A549 (cell line): Measurements from ENCODE around the gene HLA-A. TPM values are rescaled to one million over a fixed set of nuclear protein-coding genes. Genes with fewer than 3 reads are reported as not detected.
A peak's percentile ranks its signal among the peaks of the same experiment; 100 is the strongest.

Experiments used
- ATAC-seq, 2 experiments: fragments of 200-7000 bp in 1 of 2; fragments of >200 bp in 1 of 2; cut with Nextera tagmentation in 1 of 2; cut with Tn5 transposase in 1 of 2; 3 replicates each; pipeline versions ENCODE4 v1.8.0 to v1.9.1; 2018 to 2020; ENCODE audit warnings: mild to moderate bottlenecking in 1 of 2, moderate library complexity in 1 of 2
- CTCF ChIA-PET: fragments of 300-600 bp; sonication (Branson Sonifier 250); formaldehyde crosslinking; extraction: SDS; loops from one replicate; lab custom pipeline; 2021; ENCODE audit warnings: antibody characterized with exemption, inconsistent platforms; lab: Yijun Ruan, JAX
- POLR2A ChIA-PET: fragments of 350-600 bp; formaldehyde crosslinking; extraction: SDS; loops from one replicate; lab custom pipeline; 2021; ENCODE audit warnings: antibody characterized with exemption, inconsistent platforms; lab: Yijun Ruan, JAX
- DNase-seq, 2 experiments: peaks; one replicate each; pipeline versions ENCODE4 v3.0.0 to v3.0.0-alpha.2; 2011 to 2016; ENCODE audit warnings: low read depth in 1 of 2, low spot score in 1 of 2
- FAIRE-seq: peaks from 2 replicates; lab custom pipeline; 2011; peaks lifted over from hg19 to GRCh38; lab: Jason Lieb, UNC
- H3K27ac ChIP-seq, 2 experiments: fragments of >200 bp; sonication (Bioruptor Twin); formaldehyde crosslinking; 3 replicates each; pipeline ENCODE4 v1.5.1; 2016 to 2017
- H3K4me1 ChIP-seq: fragments of >200 bp; sonication (Bioruptor Twin); formaldehyde crosslinking; 3 replicates; pipeline ENCODE4 v1.6.1; 2016
- H3K4me2 ChIP-seq: fragments of >200 bp; sonication (Bioruptor Twin); formaldehyde crosslinking; 3 replicates; pipeline ENCODE4 v1.6.1; 2016
- H3K4me3 ChIP-seq: fragments of >200 bp; sonication (Bioruptor Twin); formaldehyde crosslinking; 3 replicates; pipeline ENCODE4 v1.5.1; 2016
- H3K9me3 ChIP-seq: fragments of >200 bp; sonication (Bioruptor Twin); formaldehyde crosslinking; 3 replicates; pipeline ENCODE4 v1.6.1; 2016
- EHF ChIP-seq: fragments of 250-450 bp; sonication (Bioruptor Pico); IDR thresholded peaks from 2 replicates; pipeline ENCODE4 v1.5.0; 2020; ENCODE audit warnings: mild to moderate bottlenecking
- EHMT2 ChIP-seq: fragments of 200-600 bp; sonication (generic); IDR thresholded peaks from 2 replicates; pipeline ENCODE4 v1.6.1; 2016; ENCODE audit warnings: antibody characterized with exemption, low read depth, mild to moderate bottlenecking, moderate library complexity
- FOSB ChIP-seq: fragments of 250-450 bp; sonication (Bioruptor Pico); IDR thresholded peaks from 2 replicates; pipeline ENCODE4 v1.5.0; 2020; ENCODE audit warnings: mild to moderate bottlenecking, moderate library complexity
- GATA3 ChIP-seq: IDR thresholded peaks from 2 replicates; pipeline ENCODE4 v1.6.1; 2012; ENCODE audit warnings: borderline replicate concordance
- HDAC2 ChIP-seq: fragments of 200-600 bp; sonication (generic); IDR thresholded peaks from 2 replicates; pipeline ENCODE4 v1.6.1; 2016
- JUN ChIP-seq, 2 experiments: fragments of >200 bp; sonication (Bioruptor Twin); formaldehyde crosslinking; IDR thresholded peaks; 2 replicates in 1 of 2; 3 replicates in 1 of 2; pipeline ENCODE4 v1.6.1; 2016 to 2017
- NPAS2 ChIP-seq: fragments of 250-450 bp; sonication (Bioruptor Pico); IDR thresholded peaks from 2 replicates; pipeline ENCODE4 v1.8.0; 2022; ENCODE audit warnings: mild to moderate bottlenecking, moderate library complexity, borderline replicate concordance
- POLR2A ChIP-seq: IDR thresholded peaks from 2 replicates; pipeline ENCODE4 v1.6.1; 2012; ENCODE audit warnings: mild to moderate bottlenecking, low read length
- RAD21 ChIP-seq, 2 experiments: fragments of >200 bp in 1 of 2; sonication (Bioruptor Twin) in 1 of 2; formaldehyde crosslinking in 1 of 2; IDR thresholded peaks in 1 of 2; conservative IDR thresholded peaks in 1 of 2; 2 replicates in 1 of 2; 3 replicates in 1 of 2; pipeline ENCODE4 v1.6.1; 2012 to 2018; ENCODE audit warnings: inconsistent platforms in 1 of 2
- RNF2 ChIP-seq: fragments of 200-600 bp; sonication (generic); IDR thresholded peaks from 2 replicates; pipeline ENCODE4 v1.6.1; 2016; ENCODE audit warnings: low read depth, mild to moderate bottlenecking, antibody characterized with exemption, moderate library complexity, borderline replicate concordance
- SMC3 ChIP-seq: fragments of >200 bp; sonication (Bioruptor Twin); formaldehyde crosslinking; IDR thresholded peaks from 3 replicates; pipeline ENCODE4 v1.6.1; 2018; ENCODE audit warnings: inconsistent platforms
- SREBF2 ChIP-seq: fragments of 450-650 bp; IDR thresholded peaks from 2 replicates; pipeline ENCODE4 v1.6.1; 2014; ENCODE audit warnings: mild to moderate bottlenecking, moderate library complexity
- TP53 ChIP-seq: fragments of 250-450 bp; sonication (Bioruptor Pico); IDR thresholded peaks from 2 replicates; pipeline ENCODE4 v1.5.0; 2021; ENCODE audit warnings: mild to moderate bottlenecking, moderate library complexity
- ZFP36 ChIP-seq: fragments of 450-650 bp; IDR thresholded peaks from 2 replicates; pipeline ENCODE4 v1.6.1; 2014; ENCODE audit warnings: borderline replicate concordance; ENCODE audit not compliant: partially characterized antibody
- ZNF302 ChIP-seq: fragments of 250-450 bp; sonication (Bioruptor Pico); IDR thresholded peaks from 2 replicates; pipeline ENCODE4 v1.9.0; 2021; ENCODE audit warnings: inconsistent platforms, mild to moderate bottlenecking, moderate library complexity
- WGBS: methylation state at CpG from one replicate; pipeline ENCODE4 v1.1.6; 2017; ENCODE audit errors: missing lambda C conversion rate; 5-methylcytosine and 5-hydroxymethylcytosine counted together
- polyA plus RNA-seq, 4 experiments: library from polyadenylated mRNA; depleted of rRNA in 3 of 4; stranded (reverse); fragments of >200 nt; fragmentation: RNase III in 1 of 4; extraction: RNeasy Plus Mini Kit Qiagen cat#74134 plus additional on column Dnase treatment in 1 of 4; gene quantifications; 2 replicates in 3 of 4; 3 replicates in 1 of 4; pipeline ENCODE4 v1.2.3, GENCODE V29; 2011 to 2017
- TF ChIP-seq, protein P1 (sequence below): IDR thresholded peaks from 2 replicates; pipeline ENCODE4 v1.6.1; 2012; ENCODE audit warnings: low read depth, borderline replicate concordance
- TF ChIP-seq, protein P2 (sequence below): IDR thresholded peaks from 2 replicates; pipeline ENCODE4 v1.6.1; 2012
- TF ChIP-seq, protein P3 (sequence below): fragments of >200 bp; sonication (Bioruptor Twin); formaldehyde crosslinking; IDR thresholded peaks from 2 replicates; pipeline ENCODE4 v1.6.1; 2016
- TF ChIP-seq, protein P4 (sequence below): fragments of 250-450 bp; sonication (Bioruptor Pico); IDR thresholded peaks from 2 replicates; pipeline ENCODE4 v1.5.0; 2020; ENCODE audit warnings: low read depth, mild to moderate bottlenecking, moderate library complexity

Gene HLA-A
- polyA plus RNA-seq, 2 of the 4 experiments (the other 2 are of a cell fraction): 78.8 to 95.0 TPM

DNA sequence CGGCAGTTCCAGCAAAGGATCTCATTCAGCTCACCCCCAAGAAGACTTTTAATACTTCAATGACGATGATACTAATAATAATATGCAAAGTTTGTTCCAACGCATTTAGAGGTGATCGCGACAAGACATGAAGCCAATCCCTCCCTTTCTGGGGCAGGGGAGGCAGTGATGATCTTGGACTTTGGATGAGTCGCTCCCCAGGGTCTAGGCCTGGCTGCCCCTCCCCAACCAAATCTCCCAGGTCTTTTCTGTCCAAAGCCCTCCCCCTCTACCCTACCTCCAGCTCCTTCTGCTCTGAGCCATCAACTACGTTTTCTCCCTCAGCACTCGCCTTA, 33.9 kb downstream of the HLA-A start:
- no peak for FAIRE-seq
- no peaks in the 10 kb centered on the region for H3K9me3 ChIP-seq
- CTCF ChIA-PET: interaction anchor here (1.2 to 3.3 kb wide), 6 partner anchors 10 to 128 kb away, joined by 3 to 19 read pairs (median 4); no protein-coding TSS in a partner anchor
- peak overlapping the region; percentile 66 to 80 for H3K27ac ChIP-seq
- H3K4me1 ChIP-seq: peaks cover 5% of the 10 kb centered on the region; the same call in 1 of the 3 replicates
- no peak for ATAC-seq
- TF ChIP-seq, protein P1, sequence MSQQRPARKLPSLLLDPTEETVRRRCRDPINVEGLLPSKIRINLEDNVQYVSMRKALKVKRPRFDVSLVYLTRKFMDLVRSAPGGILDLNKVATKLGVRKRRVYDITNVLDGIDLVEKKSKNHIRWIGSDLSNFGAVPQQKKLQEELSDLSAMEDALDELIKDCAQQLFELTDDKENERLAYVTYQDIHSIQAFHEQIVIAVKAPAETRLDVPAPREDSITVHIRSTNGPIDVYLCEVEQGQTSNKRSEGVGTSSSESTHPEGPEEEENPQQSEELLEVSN: no peak; the same call in 1 of the 2 replicates
- TF ChIP-seq, protein P2, sequence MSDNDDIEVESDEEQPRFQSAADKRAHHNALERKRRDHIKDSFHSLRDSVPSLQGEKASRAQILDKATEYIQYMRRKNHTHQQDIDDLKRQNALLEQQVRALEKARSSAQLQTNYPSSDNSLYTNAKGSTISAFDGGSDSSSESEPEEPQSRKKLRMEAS: no peak
- TF ChIP-seq HDAC2: no peak
- WGBS: 45% methylated on average over 8 of the region's 8 CpGs
- no peak for DNase-seq
- H3K4me3 ChIP-seq: peak overlapping the region; percentile 39
- H3K4me2 ChIP-seq: peak overlapping the region; percentile 68
- POLR2A ChIA-PET: interaction anchor here (1.5 kb wide), 1 partner anchor 10 kb away, joined by 3 read pairs; no protein-coding TSS in a partner anchor

DNA sequence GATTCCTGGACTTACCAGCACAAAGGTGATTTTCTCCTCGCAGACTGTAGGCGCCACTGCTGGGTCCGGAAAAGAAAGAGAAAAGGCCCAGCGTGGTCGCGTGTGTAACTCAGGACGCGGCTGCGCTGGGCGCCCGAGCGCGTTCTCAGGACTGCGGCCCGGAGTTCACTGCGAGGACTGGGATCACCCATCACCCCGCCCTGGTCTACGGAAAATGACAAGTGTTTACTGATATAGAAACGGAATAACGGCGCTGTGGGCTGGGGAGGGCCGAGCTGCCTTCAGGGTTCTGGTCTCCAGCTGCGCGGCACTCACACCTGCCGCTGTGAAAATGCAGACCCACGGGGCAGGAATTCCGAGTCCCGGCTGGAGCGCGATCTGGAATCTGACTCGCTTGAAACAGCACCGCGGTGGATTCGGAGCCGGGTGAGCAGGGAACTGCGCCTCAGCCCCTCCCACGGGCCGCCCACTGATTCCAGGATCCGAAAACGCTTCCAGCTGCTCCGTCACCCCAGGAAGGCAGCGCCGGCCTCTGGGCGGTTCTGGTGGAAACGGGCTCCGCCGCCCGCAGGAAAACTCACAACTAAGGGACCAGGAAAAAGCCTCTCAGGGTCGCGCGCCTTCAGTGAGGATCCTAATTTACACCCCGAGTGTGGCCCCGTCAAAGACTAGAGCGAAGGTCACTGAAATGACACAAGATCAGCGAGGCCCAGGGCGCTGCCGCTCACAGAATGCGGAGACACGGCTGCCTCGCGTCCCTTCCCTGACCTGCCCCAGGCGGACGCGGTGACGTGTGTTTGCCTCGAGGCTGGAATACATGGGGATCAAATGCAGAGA, 34.5 kb downstream of the HLA-A start:
- ATAC-seq (peak; percentile 92 to 94), DNase-seq (peak; percentile 55 to 79), FAIRE-seq (no peak)
- peaks cover 5% of the 10 kb centered on the region; the same call in 1 of the 3 replicates for H3K4me1 ChIP-seq
- peak overlapping the region; percentile 68 for H3K4me2 ChIP-seq
- 0 out of 3 replicates have a peak, but pooled peaks have one; percentile 22 for TF ChIP-seq SMC3
- TF ChIP-seq FOSB (CRISPR knock-in tag): no peak
- TF ChIP-seq, protein P3, sequence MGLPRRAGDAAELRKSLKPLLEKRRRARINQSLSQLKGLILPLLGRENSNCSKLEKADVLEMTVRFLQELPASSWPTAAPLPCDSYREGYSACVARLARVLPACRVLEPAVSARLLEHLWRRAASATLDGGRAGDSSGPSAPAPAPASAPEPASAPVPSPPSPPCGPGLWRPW: no peak
- TF ChIP-seq, protein P4, sequence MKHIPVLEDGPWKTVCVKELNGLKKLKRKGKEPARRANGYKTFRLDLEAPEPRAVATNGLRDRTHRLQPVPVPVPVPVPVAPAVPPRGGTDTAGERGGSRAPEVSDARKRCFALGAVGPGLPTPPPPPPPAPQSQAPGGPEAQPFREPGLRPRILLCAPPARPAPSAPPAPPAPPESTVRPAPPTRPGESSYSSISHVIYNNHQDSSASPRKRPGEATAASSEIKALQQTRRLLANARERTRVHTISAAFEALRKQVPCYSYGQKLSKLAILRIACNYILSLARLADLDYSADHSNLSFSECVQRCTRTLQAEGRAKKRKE: no peak
- TF ChIP-seq RNF2: no peak
- no peak for TF ChIP-seq GATA3
- no peak for TF ChIP-seq SREBF2
- peak in 1 of 2 experiments; percentile 14; a peak in 3 of 5 replicates for TF ChIP-seq RAD21 (conservative IDR thresholded peaks at IDR 0.05 in 1 of 2, IDR thresholded peaks at IDR 0.05 in 1 of 2)
- TF ChIP-seq POLR2A: peak; percentile 41
- no peak for TF ChIP-seq NPAS2 (CRISPR knock-in tag)
- TF ChIP-seq JUN (IDR thresholded peaks at IDR 0.05): no peak
- TF ChIP-seq ZFP36: no peak
- TF ChIP-seq, protein P2: peak; percentile 78
- no peak for TF ChIP-seq EHF (CRISPR knock-in tag)
- no peak for TF ChIP-seq ZNF302 (CRISPR knock-in tag)
- TF ChIP-seq, protein P1: peak; percentile 35
- no peak for TF ChIP-seq TP53 (CRISPR knock-in tag)
- no peak for TF ChIP-seq EHMT2
- H3K27ac ChIP-seq: peak overlapping the region; percentile 66 to 80
- H3K9me3 ChIP-seq: no peaks in the 10 kb centered on the region
- 2% methylated on average over 24 of the region's 66 CpGs for WGBS
- POLR2A ChIA-PET: interaction anchor here (1.5 kb wide), 1 partner anchor 11 kb away, joined by 3 read pairs; no protein-coding TSS in a partner anchor
- H3K4me3 ChIP-seq: peak overlapping the region; percentile 39
- CTCF ChIA-PET: interaction anchor here (0.8 to 3.3 kb wide), 8 partner anchors 9 to 129 kb away, joined by 3 to 19 read pairs (median 5); no protein-coding TSS in a partner anchor
